NCI-H146 treated with DMSO at 0.1 percent for 48 hours (cell line): ENCODE measurements around the gene MINDY2.

ENCODE experiments used
- DNase-seq: peaks from one replicate; lab custom pipeline; 2025; ENCODE audit not compliant: unreplicated experiment; lab: John Stamatoyannopoulos, UW

Gene MINDY2, protein sequence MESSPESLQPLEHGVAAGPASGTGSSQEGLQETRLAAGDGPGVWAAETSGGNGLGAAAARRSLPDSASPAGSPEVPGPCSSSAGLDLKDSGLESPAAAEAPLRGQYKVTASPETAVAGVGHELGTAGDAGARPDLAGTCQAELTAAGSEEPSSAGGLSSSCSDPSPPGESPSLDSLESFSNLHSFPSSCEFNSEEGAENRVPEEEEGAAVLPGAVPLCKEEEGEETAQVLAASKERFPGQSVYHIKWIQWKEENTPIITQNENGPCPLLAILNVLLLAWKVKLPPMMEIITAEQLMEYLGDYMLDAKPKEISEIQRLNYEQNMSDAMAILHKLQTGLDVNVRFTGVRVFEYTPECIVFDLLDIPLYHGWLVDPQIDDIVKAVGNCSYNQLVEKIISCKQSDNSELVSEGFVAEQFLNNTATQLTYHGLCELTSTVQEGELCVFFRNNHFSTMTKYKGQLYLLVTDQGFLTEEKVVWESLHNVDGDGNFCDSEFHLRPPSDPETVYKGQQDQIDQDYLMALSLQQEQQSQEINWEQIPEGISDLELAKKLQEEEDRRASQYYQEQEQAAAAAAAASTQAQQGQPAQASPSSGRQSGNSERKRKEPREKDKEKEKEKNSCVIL

DNA sequence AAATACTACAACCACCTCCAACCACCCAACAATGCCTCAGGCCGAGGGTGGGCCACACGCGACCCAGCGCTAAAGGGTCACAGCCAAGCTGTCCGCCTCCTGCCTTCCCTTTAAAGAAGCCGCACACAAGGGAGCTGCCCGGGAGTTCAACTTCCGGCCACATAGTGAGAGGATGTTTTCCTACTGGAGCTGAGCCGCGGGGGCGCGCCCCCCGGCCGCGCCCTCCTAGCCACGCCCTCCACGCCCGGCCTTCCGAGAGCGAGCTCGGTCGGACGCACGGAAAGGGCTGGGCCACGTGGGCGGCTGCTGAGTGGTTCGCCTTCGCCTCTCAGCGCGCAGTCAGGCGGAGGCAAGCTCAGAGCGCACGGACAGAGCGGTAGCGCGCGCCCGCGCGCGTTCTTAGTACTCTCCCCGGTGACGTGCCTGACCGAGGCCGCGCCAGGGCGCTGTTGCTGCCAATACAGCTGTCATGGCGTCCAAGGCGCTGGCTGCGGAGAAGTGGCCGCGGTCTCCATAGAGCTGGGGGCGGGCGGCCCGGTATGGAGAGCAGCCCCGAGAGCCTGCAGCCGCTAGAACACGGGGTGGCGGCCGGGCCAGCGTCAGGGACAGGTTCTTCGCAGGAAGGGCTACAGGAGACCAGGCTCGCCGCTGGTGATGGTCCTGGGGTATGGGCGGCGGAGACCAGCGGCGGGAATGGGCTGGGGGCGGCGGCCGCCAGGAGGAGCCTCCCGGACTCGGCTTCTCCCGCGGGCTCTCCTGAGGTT is at the start of gene MINDY2:
TSS of gene MINDY2 (plus strand) at position 446 of the 764 bp plus-strand sequence. CDS start at position 540, 94 bp downstream.
- peak; percentile 96 for DNase-seq

DNA sequence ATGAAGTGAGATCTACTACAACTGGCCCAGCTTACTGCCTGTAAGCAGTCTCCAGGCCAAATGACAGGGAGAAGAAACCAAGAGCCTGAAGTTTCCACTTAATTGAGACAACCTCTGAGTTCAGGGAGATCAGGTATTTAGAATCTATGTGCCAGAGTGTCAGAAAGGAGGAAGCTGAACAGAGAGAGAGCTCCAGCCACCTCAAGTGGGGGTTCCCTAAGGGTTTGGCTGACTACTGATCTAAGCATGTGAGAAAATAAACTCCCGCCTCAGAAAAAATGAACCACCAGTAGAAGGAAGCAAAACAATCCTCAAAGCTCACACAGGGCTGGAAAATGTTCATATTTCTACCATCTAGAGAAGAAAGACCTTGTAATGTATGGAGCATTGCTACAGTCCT is 46.6 kb upstream of the MINDY2 start:
- DNase-seq: no peak

DNA sequence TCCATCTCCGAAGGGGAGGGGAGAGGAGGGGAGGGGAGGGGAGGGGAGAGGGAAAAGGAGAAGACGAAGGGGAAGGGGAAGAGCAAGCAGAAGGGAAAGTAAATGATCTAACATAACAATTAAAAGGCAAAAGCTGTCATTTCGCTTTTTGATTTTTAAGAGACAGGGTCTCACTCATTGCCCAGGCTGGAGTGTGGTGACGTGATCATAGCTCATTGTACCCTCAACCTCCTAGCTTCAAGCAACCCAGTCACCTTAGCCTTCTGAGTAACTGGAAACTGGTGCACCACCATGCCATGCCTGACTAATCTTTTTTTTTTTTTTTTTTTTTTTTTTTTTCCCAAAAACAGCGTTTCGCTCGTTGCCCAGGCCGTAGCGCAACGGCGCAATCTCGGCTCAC is 44.2 kb upstream of the MINDY2 start:
- no peak for DNase-seq

DNA sequence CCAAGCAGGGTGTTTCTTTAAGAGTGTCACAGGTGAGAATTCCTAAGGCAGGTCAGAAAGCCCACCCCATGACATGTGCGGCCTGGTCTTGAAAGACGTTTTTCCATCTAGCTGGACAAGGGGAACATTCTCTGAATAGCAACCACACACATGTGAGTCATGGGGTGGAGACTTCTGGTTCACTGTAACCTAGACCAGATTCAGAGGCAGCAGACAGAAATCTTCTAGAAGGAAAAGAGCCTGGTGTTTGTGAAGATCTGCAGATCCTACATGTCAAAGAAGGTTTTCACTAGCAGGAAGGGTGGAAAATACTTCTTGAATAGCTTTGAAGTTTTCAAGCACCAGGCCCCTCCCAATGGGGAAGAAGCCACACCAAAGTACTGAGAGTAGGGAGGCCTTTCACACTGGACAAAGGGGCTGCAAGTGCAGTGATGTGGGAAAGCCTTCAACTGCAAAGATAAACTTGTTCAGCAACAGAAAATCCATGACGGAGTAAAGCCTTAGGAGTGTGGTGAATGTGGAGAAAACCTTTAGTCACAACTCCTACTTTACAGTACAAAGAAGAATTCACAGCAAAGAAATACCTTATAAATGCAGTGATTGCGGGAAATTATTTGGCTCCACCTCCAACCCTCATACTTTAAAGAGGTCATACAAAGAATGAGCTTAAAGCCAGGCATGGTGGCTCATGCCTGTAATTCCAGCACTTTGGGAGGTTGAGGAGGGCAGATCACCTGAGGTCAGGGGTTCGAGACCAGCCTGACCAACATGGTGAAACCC is 39.2 kb upstream of the MINDY2 start:
- no peak for DNase-seq

DNA sequence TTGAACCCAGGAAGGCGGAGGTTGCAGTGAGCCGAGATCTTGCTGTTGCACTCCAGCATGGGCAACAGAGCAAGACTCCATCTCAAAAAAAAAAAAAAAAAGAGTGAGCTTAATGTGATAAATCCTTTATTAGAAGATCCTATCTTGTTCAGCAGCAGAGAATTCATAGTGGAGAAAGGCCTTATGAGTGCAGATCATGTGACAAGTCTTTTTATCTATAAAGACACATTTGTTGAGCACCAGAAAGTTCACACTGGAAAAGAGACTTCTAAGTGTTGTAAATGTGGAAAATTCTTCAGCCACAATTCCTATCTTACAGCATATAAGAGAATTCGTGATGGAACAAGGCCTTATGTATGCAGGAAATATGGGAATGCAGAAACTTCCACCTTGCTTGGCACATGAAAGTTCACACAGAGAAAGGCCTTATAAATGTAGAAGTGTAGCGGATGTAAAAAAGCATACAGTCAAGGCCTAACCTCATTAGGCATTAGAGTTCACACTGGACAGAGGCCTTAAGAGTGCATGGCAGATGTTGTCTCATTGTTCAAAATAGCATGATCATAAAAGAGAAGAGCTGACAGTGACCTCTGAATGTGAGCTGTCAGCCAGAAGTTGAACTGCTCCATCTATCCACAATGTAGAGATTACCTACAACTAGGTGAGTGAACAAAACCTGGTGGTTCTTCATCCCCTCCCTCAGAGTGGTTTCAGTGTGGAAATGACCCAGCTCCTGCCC is 38.3 kb upstream of the MINDY2 start:
- no peak for DNase-seq

DNA sequence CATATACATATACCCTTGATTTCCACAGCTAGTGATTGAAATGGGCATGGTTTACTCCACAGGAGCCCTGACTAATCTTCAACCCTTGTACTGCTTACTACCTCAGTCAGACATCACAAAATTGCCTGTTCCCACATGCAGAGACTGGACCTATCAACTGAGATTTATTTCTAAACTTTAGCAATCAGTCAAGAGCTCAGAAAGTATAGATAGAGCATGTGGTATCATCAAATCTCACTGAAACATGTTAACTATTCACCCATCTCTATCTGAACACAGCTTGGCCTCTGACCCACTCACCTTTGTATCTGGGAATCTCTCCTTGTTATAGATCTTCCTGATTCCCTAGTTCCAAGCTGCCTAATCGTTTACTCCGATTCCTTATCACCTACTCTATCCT is 36.2 kb upstream of the MINDY2 start:
- no peak for DNase-seq

DNA sequence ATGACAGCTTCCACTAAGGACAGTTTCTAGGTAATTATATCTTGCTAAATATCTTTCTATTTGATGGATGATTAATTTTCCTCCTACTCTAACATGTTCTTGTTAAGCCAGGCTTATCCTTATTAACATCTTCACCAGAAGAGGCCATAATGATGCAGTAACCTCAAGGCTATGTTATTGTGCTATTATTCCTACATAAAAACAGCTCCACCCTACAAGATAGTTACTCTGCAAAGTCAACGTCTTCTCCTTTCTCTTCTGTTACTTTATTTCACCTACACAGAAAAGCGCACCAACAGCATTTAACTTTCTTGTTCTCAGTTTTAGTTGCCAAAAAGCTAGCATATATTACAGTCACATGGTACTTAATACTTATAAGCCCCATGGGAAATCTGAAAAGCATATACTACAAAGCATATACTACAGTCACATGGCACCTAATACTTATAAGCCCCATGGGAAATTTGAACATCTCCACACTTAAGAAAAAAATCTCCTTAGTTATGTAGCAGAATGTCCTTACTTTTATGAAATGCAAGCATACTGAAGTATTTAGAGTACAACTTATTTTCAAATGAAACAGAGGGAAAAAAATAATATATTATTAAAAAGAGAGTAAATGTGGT is 35.0 kb upstream of the MINDY2 start:
- no peak for DNase-seq

DNA sequence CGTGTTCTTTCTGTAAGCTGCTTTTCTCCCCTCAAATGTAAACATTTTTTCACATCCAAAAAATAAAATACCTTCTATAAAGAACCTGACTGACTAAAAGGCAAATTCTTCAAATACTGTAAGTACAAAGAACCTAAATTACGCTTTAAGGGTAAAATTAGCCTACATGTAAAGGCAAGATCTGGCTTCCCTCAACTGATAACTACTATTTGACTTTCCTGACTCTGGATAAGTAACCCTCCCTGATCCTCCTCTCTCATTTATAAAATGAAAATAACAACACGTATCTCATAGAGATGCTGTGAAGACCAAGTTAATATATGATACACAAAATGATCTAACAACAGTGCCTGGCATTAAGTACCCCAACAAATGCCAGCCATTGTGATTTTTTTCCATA is 33.8 kb upstream of the MINDY2 start:
- DNase-seq: no peak

DNA sequence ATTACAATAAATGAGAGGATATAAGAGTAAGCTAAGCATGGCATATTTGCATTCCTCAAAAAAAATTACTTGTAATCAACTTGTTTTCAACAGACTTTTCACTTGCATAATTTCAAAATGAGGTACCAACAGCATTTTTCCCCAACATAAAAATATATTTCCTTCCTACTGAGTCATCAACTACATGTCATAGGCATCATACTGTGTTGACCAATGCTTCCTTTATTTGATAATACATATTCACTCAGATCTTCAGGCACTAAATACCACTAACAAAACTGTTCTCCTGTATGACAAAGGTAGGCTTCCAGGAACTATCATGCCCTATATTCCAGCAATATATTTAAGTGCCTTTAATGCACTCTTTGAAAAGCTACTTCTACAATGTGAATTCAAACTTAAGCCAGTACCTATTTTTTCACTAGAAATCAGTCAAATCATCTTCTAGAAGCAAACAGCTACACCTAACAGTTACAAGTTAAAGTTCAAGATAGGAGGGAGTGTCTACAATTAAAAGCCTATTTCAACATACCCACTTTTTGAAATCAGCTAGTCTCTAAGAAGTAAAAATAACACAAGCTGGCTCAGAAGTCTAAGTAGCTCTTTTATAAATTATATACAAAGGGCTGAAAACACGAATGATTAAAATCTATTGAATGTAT is 32.9 kb upstream of the MINDY2 start:
- no peak for DNase-seq

DNA sequence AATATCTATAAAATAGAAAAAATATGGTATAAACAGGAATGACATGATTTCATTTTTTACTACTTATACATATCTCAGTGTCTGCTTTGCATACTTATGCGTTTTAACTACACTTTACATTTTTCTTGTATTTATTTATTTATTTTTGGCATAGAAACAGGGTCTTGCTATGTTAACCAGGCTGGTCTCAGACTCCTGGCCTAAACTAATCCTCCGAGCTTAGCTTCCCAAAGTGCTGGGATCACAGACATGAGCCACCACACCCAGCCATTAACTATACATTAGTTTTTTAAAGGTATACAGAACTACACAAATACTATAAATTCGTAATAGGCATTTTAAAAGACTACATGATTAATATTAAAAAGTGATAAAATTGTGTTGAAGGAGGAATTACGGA is 30.7 kb upstream of the MINDY2 start:
- DNase-seq: no peak

DNA sequence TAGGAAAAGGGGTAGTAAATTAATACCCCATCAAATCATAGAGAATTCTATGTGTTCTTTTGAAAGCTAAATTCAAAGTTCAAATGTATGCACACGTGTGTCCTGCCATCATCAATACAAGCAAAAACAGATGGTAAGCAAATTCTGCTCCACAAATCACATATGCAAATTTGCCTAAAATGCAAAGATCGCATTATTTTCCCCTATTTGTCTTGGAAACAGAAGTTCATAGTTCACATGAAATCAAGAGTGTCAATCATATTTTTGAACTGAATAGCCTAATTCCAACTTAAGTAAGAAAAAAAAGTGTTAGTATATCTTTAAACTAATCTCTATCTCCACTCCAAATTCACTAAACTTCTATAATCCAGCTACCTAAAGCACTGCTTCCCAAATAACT is 30.1 kb upstream of the MINDY2 start:
- no peak for DNase-seq

DNA sequence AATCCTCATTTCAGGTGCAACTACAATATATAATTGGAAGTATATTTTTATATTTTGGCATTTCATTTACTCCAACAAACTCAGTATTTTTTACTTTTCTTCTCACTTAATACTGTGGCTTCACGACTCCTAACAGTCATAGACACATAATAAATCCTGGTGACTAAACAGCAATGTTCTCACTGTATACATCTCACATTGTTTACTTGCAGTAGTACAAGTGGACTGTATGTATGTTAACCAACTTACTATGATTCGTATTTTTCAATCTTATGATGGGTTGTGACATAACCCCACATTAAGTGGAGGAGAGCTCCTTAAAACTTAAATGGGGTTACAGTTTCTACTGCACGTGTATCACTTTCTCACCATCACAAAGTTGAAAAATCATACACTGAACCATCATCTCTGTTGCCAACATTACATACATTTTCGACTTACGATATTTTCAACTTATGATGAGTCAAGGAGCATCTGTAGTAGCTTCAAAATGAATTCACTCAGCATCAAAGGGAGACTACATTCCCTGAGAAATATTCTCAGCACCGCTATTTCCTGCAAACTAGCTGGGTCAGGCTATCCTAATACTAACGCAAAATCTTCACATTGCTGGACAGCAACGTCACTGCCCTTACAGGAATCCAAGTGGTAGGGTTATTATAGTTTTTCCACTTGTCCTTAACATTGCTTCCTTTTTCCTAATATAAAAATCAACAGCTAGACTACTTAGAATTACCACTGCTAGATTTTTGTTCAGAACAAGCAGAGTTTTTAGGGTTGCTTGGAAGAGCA is 28.9 kb upstream of the MINDY2 start:
- DNase-seq: no peak

DNA sequence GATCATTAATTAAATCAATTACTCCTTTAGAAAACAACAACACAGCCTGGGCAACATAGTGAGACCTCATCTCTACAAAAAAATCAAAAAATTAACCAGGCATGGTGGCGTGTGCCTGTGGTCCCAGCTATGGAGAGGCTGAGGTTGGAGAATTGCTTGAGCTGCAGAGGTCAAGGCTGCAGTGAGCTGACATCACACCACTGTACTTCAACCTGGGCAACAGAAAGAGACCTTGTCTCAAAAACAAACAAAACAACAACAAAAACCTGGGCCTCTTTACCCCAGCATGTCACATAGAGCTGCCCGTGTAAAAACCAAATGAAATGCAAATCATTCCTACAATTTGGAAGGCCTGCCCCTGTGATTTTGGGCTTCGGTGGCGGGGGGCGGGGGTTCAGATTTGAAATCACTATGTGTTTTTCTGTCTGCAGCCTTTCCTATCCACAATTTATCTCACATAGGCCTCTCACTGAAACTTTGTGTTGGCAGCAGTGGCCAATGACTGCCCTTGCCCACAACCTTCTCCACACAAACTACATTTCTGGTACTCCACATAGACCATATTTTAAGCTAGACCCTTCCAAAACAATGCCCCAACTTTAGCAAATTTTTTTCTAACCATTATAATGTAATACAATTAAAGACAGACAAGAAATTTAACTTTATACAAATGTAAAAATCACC is 28.1 kb upstream of the MINDY2 start:
- DNase-seq: no peak

DNA sequence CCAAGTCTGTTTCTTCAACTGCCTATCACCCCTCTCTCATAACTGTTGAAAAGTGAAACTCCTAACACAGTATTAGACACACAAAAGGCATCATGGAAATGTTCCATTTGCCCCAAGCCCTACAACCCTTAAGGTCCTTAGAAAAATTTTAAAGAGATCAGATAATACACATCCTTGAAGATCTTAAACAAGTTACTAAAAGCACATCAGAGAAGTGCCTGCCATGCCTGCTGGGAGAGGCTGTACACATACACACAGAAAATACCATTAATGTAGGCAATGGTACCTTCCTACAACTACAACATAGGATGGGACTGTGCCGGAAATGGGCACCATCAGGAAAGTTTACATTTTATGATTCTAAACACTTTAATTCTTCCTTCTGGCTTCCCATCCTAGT is 24.9 kb upstream of the MINDY2 start:
- DNase-seq: no peak

DNA sequence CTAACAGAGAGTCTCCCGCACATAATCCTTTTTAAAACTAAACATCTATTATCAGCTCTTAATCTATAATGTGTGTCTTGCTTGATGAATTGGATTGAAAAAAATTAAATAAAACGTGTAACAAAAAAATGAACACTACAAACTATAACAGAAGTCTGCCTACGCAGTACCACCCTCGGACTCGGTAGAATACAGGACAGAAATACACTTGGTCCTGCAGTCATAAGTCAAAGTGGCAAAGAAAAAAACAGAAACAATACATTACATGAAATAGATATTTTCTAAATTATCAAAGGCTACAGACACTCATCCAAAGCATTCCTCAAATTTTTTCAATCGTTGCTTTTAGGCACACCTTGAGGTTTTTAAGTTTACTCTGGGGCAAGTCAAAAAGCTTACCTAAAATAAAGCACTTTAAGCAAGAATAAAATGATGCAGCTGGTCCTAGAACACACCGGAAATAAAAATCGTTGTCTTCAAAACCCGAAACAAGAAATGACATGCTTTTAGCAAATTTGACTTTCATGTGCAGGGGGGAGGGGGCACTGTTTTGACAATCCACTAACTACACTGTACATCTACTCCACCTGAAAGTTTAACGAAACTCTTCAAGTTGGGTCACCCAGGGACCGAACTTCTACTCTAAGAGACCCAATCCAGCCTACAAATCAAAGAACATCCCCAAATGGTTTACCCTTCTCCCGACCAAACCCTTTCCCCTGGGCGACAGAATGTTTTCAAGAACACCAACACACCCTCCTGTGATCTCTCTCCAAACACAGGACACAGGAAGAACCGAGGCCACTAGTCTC is 22.9 kb upstream of the MINDY2 start:
- DNase-seq: no peak

DNA sequence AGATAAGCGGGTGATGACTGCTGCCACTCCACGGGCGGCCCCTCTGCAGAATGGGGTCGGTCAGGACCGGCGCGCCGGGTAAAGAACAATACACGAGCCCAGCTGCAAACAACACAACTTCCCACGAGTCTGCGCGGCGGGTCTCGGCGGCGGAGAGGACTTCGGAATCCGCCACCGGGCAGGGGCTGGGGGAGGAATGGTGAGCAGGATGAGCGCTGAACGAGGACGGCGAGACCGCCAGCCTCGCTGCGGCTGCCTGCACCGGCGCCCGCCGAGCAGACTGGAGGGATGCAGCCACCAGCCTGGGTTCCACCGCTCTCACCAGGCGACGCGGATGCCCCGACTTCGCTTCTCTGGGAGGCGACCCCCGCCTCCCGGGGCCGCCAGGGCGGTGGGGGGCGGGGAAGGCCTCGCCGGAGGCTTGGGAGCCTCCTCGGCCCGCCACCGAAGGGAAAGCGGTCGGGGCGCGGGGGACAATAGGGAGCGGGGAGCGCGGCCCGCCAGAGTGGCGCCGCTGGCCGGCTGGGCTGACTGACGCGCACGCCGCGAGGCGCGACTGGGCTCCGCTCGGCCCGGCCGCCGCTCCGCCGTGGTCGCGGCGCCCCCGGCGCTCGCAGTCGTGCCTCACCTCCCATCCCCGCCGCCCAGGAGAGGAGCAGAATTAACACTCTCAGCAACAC is 22.1 kb upstream of the MINDY2 start:
- DNase-seq: peak; percentile 5
